PC-3 (cell line): ENCODE measurements around the gene MCUB. TPM values are rescaled to one million over a fixed set of nuclear protein-coding genes. Genes with fewer than 3 reads are reported as not detected.

Experiments used
- ATAC-seq: fragments of 200-7000 bp; cut with Tn5 transposase; 2 replicates; pipeline ENCODE4 v1.9.1; 2020; ENCODE audit warnings: mild to moderate bottlenecking, moderate library complexity
- BruUV-seq: library from RNA; stranded (reverse); fragments of 400-500 nt; replicated peaks from 2 replicates; lab custom pipeline; 2021; lab: Mats Ljungman, UMichigan
- CTCF ChIA-PET: fragments of 300-600 bp; sonication (Branson Sonifier 250); formaldehyde crosslinking; loops from one replicate; lab custom pipeline; 2022; ENCODE audit warnings: antibody characterized with exemption; lab: Charles Lee
- POLR2A ChIA-PET: fragments of 300-600 bp; sonication (Branson Sonifier 250); formaldehyde crosslinking; loops from one replicate; lab custom pipeline; 2022; ENCODE audit warnings: antibody characterized with exemption; ENCODE audit not compliant: unreplicated experiment; lab: Charles Lee
- DNase-seq: peaks from one replicate; pipeline ENCODE4 v3.0.0-alpha.2; 2015
- H2AFZ ChIP-seq: fragments of 300-600 bp; sonication (generic); 2 replicates; pipeline ENCODE4 v1.6.0; 2016; ENCODE audit warnings: antibody characterized with exemption, low read length
- H3F3A ChIP-seq: fragments of 300-600 bp; sonication (generic); one replicate; pipeline ENCODE4 v1.6.0; 2017; ENCODE audit warnings: antibody characterized with exemption, low read length, control low read depth, mild to moderate bottlenecking; ENCODE audit not compliant: unreplicated experiment
- H3K27ac ChIP-seq: fragments of 300-600 bp; sonication (generic); 2 replicates; pipeline ENCODE4 v1.5.1; 2016; ENCODE audit warnings: mild to moderate bottlenecking, low read length
- H3K27me3 ChIP-seq: fragments of 300-600 bp; sonication (generic); 2 replicates; pipeline ENCODE4 v1.6.1; 2016; ENCODE audit warnings: low read length, mixed read lengths
- H3K36me3 ChIP-seq: fragments of 300-600 bp; sonication (generic); 2 replicates; pipeline ENCODE4 v1.6.1; 2016; ENCODE audit warnings: low read depth, mixed run types, low read length, mixed read lengths
- H3K4me1 ChIP-seq: fragments of 300-600 bp; sonication (generic); 2 replicates; pipeline ENCODE4 v1.5.1; 2016; ENCODE audit warnings: low read length; ENCODE audit not compliant: insufficient read depth
- H3K4me2 ChIP-seq: fragments of 300-600 bp; sonication (generic); 2 replicates; pipeline ENCODE4 v1.6.0; 2016; ENCODE audit warnings: low read length
- H3K4me3 ChIP-seq: fragments of 300-600 bp; sonication (generic); 2 replicates; pipeline ENCODE4 v1.5.1; 2016; ENCODE audit warnings: mild to moderate bottlenecking, low read length, mixed read lengths
- H3K79me2 ChIP-seq: fragments of 300-600 bp; sonication (generic); 2 replicates; pipeline ENCODE4 v1.6.1; 2017; ENCODE audit warnings: low read length, mixed read lengths
- H3K9ac ChIP-seq: fragments of 300-600 bp; sonication (generic); 2 replicates; pipeline ENCODE4 v1.6.0; 2016; ENCODE audit warnings: mild to moderate bottlenecking, low read length
- H3K9me2 ChIP-seq: fragments of 300-600 bp; sonication (generic); replicated peaks from 2 replicates; pipeline ENCODE4 v1.6.1; 2016; ENCODE audit warnings: mixed run types, low read length, mixed read lengths
- H3K9me3 ChIP-seq: fragments of 300-600 bp; sonication (generic); 2 replicates; pipeline ENCODE4 v1.6.1; 2016; ENCODE audit warnings: low read length, mixed read lengths
- H4K20me1 ChIP-seq: fragments of 300-600 bp; sonication (generic); 2 replicates; pipeline ENCODE4 v1.6.1; 2016; ENCODE audit warnings: low read length, mixed read lengths
- EZH2 ChIP-seq: fragments of 300-600 bp; sonication (generic); IDR thresholded peaks from one replicate; pipeline ENCODE4 v1.6.1; 2017; ENCODE audit warnings: antibody characterized with exemption, mild to moderate bottlenecking, low read length; ENCODE audit not compliant: unreplicated experiment
- EZH2phosphoT487 ChIP-seq: fragments of 300-600 bp; sonication (generic); IDR thresholded peaks from 2 replicates; pipeline ENCODE4 v1.6.1; 2018; ENCODE audit warnings: mild to moderate bottlenecking, antibody characterized with exemption, low read length, borderline replicate concordance
- intact Hi-C: fragments of 100-400 bp; cut with micrococcal nuclease; formaldehyde crosslinking; loops from 2 replicates; pipeline ENCODE4 v1.9.0; 2023
- total RNA-seq: library from RNA; depleted of rRNA; stranded (reverse); fragments of >200 nt; gene quantifications from 2 replicates; pipeline ENCODE4 v1.2.3, GENCODE V29; 2014
- TF ChIP-seq, protein P1 (sequence below): fragments of 300-600 bp; sonication (generic); conservative IDR thresholded peaks from 2 replicates; pipeline ENCODE4 v1.5.1; 2017; ENCODE audit warnings: antibody characterized with exemption, low read depth, mild to moderate bottlenecking, low read length

MCUB gene
- total RNA-seq, 1 experiment from 2014 or later = 18.4 TPM

DNA sequence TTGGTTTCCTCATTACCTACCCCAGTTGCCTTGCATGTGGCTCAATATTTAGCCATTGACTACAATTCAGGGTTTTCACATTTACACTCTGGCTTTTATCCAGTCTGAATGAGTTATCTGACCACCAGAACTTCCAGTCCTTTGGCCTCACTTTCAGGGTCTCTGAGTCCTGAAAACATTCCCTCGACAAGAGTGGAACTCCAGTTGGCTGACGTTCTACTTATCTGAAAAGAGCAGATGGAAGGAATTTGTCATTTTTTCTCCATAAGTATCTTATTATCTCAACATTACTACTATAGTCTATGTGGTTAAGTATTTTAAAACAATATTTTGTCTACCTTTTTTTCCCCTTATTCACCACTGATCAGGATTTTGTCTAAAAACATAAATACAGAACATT is 148.4 kb downstream of the MCUB start:
- POLR2A ChIA-PET = no interaction called here

DNA sequence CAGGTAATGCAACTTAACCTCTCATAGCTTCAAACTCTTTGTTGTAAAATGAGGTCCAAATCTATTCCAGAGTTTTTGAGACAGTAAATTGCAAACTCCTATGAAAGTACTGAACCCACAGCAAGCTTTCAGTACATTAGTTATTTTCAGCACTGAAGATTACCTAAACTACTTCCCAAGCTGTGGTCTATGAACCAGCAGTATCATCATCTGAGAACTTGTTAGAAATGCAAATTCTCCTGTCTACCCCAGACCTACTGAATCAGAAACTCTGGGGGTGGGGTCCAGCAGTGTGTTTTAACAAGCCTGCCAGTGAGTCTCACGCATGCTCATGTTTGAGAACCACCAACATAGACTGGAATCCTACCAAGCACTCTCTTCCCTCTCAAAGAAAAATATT is 148.9 kb downstream of the MCUB start:
- Histone ChIP-seq H3K9me2 (no peaks in the 10 kb centered on the region), H3K27me3 (no peaks in the 10 kb centered on the region), H3K4me2 (no peak overlapping the region), H3K79me2 (no peaks in the 10 kb centered on the region), H2AFZ (no peak overlapping the region), H3K9me3 (no peaks in the 10 kb centered on the region), H3K36me3 (no peaks in the 10 kb centered on the region; the same call in 1 of the 2 replicates), H3F3A (no peaks in the 10 kb centered on the region), H3K4me1 (peaks cover under 1% of the 10 kb centered on the region; the same call in 1 of the 2 replicates), H3K9ac (no peak overlapping the region), H3K27ac (no peak overlapping the region), H3K4me3 (no peak overlapping the region), H4K20me1 (no peaks in the 10 kb centered on the region)
- POLR2A ChIA-PET = no interaction called here
- TF ChIP-seq EZH2 (no peak), EZH2phosphoT487 (no peak)
- TF ChIP-seq, protein P1, sequence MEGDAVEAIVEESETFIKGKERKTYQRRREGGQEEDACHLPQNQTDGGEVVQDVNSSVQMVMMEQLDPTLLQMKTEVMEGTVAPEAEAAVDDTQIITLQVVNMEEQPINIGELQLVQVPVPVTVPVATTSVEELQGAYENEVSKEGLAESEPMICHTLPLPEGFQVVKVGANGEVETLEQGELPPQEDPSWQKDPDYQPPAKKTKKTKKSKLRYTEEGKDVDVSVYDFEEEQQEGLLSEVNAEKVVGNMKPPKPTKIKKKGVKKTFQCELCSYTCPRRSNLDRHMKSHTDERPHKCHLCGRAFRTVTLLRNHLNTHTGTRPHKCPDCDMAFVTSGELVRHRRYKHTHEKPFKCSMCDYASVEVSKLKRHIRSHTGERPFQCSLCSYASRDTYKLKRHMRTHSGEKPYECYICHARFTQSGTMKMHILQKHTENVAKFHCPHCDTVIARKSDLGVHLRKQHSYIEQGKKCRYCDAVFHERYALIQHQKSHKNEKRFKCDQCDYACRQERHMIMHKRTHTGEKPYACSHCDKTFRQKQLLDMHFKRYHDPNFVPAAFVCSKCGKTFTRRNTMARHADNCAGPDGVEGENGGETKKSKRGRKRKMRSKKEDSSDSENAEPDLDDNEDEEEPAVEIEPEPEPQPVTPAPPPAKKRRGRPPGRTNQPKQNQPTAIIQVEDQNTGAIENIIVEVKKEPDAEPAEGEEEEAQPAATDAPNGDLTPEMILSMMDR = no peak
- DNase-seq = no peak
- BruUV-seq = no TSS peak
- intact Hi-C loops = no loop called here
- CTCF ChIA-PET = no interaction called here
- no peak for ATAC-seq

More for the DNA sequence above, 148.4 kb downstream of the MCUB start:
- DNase-seq (no peak), ATAC-seq (no peak)
- TF ChIP-seq EZH2 (no peak), EZH2phosphoT487 (no peak)
- TF ChIP-seq, protein P1 = no peak
- no peaks in the 10 kb centered on the region for H3F3A ChIP-seq
- no peak overlapping the region for H3K4me2 ChIP-seq
- H3K4me3 ChIP-seq = no peak overlapping the region
- intact Hi-C loops = no loop called here
- no peaks in the 10 kb centered on the region; the same call in 1 of the 2 replicates for H3K36me3 ChIP-seq
- no TSS peak for BruUV-seq
- H2AFZ ChIP-seq = no peak overlapping the region
- no peaks in the 10 kb centered on the region for H4K20me1 ChIP-seq
- no peak overlapping the region for H3K9ac ChIP-seq
- H3K27ac ChIP-seq = no peak overlapping the region
- H3K79me2 ChIP-seq = no peaks in the 10 kb centered on the region
- CTCF ChIA-PET = no interaction called here
- H3K9me3 ChIP-seq = no peaks in the 10 kb centered on the region
- peaks cover 6% of the 10 kb centered on the region; the same call in 1 of the 2 replicates for H3K4me1 ChIP-seq
- no peaks in the 10 kb centered on the region for H3K9me2 ChIP-seq
- H3K27me3 ChIP-seq = no peaks in the 10 kb centered on the region

DNA sequence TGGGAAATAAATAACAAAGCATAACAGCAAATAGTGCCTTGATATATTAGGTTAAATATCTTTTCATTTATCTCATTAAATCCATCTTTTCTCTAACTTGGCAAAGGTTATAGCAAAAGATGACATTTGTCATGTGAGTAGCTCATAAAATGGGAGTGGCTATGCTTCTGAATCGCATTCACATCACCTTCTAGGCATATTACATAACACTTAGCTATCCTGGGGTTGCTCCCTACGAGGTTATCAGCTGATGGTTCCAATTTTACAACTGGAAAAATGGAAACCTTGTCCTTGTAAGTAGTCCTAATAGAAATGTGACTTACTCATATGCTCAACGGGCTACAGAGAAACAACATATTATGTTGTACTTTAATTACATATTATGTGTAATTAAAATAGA is 153.5 kb downstream of the MCUB start:
- no peaks in the 10 kb centered on the region for H4K20me1 ChIP-seq
- no peaks in the 10 kb centered on the region for H3F3A ChIP-seq
- no peaks in the 10 kb centered on the region for H3K9me2 ChIP-seq
- H3K27ac ChIP-seq = no peak overlapping the region
- no TSS peak for BruUV-seq
- CTCF ChIA-PET = no interaction called here
- TF ChIP-seq, protein P1 = no peak
- TF ChIP-seq EZH2 (no peak), EZH2phosphoT487 (no peak)
- no peak overlapping the region for H3K4me2 ChIP-seq
- H3K4me3 ChIP-seq = no peak overlapping the region
- DNase-seq (no peak), ATAC-seq (no peak)
- H3K27me3 ChIP-seq = no peaks in the 10 kb centered on the region
- POLR2A ChIA-PET = no interaction called here
- no peak overlapping the region for H2AFZ ChIP-seq
- H3K79me2 ChIP-seq = peaks cover 5% of the 10 kb centered on the region
- no peaks in the 10 kb centered on the region for H3K9me3 ChIP-seq
- H3K36me3 ChIP-seq = no peaks in the 10 kb centered on the region
- H3K9ac ChIP-seq = no peak overlapping the region
- H3K4me1 ChIP-seq = no peaks in the 10 kb centered on the region
- intact Hi-C loops = no loop called here
